ENCODE measurements around the gene TASL. TPM values are rescaled to one million over a fixed set of nuclear protein-coding genes. Genes with fewer than 3 reads are reported as not detected.
"Not testable (repeated sequence)": the region's sequence is repeated elsewhere in the genome, so short reads cannot be mapped to it uniquely, and the experiment has no call there.

TASL gene, protein sequence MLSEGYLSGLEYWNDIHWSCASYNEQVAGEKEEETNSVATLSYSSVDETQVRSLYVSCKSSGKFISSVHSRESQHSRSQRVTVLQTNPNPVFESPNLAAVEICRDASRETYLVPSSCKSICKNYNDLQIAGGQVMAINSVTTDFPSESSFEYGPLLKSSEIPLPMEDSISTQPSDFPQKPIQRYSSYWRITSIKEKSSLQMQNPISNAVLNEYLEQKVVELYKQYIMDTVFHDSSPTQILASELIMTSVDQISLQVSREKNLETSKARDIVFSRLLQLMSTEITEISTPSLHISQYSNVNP
- 1.9 TPM for total RNA-seq

DNA sequence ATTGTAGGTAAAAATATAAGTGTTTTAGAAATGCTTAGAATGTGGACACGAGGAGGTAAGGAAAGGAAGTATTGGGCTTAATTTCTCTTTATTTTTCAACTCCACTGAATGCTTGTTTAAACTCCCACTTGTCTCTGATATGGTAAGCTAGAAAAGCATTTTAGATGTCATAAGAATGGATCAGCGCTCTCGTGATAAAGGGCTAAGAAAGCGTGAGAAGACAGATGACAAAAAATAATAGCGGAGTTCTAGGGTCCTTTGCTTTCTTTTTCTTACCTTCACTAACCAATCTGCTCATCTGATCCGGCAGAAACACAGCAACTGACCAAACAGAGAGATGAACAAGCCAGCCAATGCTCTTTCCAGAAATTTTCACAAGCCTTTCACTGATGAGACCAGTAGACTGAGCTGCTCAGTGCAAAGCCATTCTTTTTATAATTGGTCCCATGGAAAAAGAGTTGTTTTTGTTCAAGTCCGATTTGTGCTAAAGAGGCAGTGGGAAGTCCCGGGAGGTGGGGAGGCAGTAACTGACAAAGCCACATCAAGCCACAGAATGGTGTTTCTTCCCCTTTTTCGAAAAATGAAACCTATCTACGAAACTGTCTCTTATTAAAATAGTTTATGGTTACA, at the start of gene TASL:
TASL (minus strand) TSS at position 405 of the 630 bp plus-strand sequence. CDS start 17,411 bp downstream, outside the sequence.
- DNase-seq: no peak

DNA sequence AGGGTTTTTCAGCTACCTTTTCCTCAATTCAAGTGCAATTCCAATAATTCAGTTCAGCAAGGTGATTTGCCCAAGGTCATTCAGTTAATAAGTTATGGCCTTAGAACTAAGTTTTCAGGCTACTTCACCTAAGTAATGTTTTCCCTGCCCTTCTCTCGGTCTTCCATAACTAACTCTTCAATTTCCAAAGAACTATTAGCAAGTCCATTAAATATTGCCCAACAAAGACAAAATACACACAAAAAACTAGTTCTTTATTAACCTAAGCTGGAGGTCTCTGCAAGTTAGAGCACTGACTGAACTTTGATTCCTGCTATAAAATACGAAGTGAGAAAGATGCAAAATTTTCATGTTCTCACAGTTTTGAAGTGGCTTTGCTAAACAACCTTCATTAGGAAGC, 48.8 kb upstream of the TASL start:
- DNase-seq: no peak

- DNase-seq: no peak
These were observed 44.8 kb upstream of the TASL start for GRCh38 chrX:30622361-30622760.

DNA sequence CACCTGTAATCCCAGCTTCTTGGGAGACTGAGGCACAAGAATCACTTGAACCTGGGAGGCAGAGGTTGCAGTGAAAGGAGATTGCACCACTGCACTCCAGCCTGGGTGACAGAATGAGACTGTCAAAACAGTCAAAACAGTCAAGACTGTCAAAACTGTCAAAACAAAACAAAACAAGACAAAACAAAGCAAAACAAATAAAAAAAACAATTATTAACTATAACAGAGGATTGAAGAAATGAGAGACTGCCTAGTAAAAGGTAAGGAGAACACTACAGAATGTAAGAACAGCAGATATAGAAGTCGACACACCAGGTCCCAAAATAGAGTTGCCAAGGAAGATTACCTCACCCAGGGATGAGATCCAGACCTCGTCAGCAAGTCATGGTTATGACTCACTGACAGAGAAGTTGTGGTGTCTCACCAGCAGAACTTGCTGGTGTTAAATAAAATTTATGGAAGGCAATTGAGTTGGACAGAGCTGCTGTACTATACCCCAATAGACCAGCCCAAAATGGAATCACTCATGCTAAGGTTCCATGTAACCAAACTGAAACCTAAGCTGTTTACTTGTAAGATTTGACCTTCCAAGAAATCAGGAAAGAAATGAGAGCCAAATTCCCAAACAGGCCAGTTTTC, 43.5 kb upstream of the TASL start:
- DNase-seq: peak; percentile 20

- DNase-seq: no peak
These were observed 42.6 kb upstream of the TASL start for GRCh38 chrX:30620125-30620524.

DNA sequence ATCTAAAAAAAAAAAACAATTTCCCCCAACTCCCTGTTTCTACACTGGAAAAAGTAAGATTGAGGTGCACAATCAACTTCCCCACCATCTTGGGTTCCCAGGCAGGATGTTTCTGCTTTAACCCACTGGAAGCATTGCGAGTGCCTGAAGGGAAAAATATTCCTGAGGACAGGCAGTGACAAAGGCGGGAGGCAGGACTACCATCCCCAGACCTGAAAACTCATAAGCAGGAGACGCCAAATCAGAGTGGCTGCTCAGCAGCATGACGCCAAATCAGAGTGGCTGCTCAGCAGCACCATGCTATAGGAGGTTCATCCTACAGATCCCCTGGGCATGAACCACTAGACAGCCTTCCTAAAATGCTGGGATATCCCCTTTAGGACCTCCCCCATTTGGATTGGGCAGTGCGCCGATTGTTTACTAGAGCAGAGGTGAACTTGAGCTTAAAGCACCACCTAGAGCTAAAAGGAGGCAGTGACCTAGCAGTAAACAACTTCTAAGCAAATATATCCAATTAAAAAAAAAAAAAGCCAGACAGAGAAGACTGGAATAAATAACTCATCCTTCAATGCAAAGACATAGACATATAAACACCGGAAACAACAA, 40.7 kb upstream of the TASL start:
- DNase-seq: no peak

- DNase-seq: no peak
These were observed 37.7 kb upstream of the TASL start for GRCh38 chrX:30615229-30615628.

DNA sequence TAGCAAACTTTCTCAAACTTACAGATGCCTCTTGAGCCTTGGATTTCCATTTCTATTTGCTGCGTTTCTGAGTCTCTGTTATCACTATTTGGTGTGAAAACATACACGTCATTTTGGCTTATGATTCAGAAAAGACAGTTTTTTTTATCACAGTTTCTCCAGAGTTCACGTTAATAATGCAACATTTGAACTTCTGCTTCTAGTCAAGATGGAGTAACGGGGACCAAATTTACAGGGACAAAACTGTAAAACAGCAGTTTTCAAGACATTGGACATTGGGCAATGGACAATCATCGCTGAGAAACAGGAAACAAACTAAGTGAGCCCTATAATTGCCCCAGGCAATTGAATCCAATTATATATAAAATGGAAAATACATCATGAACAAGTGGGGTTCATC, 36.2 kb upstream of the TASL start:
- no peak for DNase-seq

- no peak for DNase-seq
These were observed 34.7 kb upstream of the TASL start for GRCh38 chrX:30612250-30612655.

DNA sequence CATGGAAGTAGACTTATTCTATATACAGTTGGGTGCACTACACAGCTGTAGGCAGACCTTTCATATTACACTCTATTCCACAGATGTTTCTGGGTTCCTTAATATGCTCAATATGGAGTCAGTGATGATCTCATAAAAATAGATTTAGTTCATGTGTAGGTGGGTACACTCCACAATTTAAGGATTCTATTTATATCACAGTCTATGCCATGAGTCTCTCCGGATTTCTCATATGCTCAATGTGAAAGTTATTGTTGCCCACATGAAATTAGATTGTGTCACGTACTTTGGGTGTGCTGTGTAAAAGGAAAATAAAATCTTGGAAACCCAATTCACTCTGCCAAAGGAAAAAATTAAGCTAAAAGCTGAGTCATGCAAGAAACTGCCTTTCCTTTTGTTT, 32.5 kb upstream of the TASL start:
- no peak for DNase-seq

- DNase-seq: no peak
These were observed 29.6 kb upstream of the TASL start for GRCh38 chrX:30607155-30607554.

DNA sequence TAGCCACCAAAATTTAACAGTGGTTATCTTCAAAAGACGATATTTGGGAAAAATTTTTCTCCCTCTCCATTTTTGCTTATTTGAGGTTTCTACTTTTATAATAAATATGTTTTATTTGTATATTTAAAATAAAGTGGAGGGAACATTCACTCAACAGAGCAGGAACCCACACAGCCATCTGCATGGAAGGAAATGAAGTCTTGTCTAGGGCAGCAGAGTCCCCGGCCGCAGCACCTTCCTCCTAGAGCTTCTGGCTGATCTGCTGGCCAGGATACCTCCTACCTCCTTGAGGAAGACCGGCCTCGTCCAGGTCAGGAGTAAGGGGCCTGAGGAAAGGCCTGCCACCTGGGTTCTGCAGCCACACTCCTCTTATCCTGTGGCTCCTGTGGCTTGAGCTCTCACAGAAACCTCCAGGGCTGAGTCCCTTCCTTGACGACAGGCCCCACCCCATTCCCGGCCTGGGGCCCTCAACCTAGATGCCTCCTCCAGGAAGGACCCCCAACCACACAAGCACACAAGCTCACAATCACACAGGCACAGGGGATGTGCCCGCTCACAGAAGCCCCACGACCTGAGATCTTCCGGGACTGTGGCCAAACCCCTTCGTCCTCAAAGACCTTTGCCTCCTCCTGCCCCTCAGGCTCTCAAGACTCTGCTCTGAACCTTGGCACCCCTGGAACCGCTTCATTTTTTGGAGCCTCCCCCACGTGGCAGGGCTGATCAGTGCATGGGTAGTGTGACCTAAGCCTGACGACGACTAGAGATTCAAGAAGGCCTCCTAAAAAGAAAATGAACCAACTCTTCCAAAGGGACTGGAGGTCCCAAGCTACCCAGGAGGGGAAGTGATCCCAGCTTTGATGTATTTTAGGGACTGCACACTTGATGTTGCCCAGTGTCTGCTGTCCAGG, 23.0 kb upstream of the TASL start:
- DNase-seq: not testable (repeated sequence)

- no peak for DNase-seq
These were observed 19.8 kb upstream of the TASL start for GRCh38 chrX:30597216-30598012.

DNA sequence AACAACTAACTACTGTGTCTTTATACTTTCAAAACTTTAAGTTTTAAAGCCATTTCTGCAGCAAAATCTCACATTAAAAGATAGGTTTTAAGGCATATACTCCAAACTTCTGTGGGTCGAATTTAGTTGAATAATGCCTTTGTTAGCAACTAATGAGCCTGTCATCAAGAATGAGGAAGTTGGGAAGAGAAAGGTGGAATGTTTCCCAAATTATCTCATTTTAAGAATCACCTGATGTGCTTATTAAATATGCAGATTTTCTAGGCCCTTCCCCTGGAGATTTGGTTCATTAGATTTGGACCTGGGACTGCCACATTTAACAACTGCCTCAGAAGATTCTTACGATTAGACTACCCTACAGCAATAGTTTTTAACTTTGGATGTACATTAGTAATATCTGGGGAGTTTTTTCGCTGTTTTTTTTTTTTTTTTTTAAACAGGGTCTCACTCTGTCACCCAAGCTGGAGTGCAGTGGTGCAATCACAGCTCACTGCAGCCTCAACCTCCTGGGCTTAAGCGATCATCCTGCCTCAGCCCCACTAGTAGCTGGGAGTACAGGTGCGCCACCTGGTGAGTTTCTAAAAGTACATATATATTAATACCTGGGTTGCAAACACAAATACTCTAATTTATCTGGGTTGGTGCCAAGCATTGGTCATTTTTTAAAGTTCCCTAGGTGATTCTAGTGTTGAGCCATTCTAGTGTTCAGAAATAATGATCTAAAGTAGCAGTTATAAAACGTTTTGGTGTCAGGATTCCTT, 16.1 kb upstream of the TASL start:
- DNase-seq: no peak

- no peak for DNase-seq
These were observed 15.3 kb upstream of the TASL start for GRCh38 chrX:30592831-30593230.

- DNase-seq: no peak
These were observed 12.8 kb upstream of the TASL start for GRCh38 chrX:30590368-30590767.

GRCh38 chrX:30589146-30589888, 11.8 kb upstream of the TASL start:
- DNase-seq: no peak

DNA sequence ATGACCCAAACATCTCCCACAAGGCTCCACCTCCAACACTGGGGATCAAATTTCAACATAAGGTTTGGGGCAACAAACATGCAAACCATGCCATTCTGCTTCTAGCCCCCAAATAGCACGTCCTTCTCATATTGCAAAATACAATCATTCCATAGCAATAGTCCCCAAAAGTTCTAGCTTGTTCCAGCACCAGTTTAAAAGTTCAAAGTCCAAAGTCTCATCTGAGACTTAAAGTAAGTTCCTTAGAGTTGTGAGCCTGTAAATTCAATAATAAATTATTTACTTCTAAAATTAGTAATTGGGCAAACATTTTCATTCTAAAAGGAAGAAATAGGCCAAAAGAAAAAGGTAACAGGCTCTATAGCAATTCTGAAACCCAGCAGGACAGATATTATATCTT, 8.9 kb upstream of the TASL start:
- DNase-seq: no peak

DNA sequence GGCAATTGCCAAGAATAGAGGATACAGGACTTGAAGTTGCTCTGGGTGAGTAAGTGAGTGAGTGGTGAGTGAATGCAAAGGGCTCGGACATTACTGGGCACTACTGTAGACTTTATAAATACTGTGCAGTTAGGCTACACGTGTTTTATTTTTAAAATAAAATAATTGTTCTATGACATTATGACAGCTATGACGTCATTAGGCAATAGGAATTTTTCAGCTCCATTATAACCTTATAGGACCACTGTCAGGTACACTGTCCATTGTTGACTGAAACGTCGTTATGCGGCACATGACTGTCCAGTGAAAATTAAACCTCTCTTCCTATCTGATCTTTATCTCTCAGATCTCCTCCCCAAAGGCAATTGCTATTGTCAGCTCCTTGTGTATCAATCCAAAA, 5.1 kb upstream of the TASL start:
- no peak for DNase-seq

DNA sequence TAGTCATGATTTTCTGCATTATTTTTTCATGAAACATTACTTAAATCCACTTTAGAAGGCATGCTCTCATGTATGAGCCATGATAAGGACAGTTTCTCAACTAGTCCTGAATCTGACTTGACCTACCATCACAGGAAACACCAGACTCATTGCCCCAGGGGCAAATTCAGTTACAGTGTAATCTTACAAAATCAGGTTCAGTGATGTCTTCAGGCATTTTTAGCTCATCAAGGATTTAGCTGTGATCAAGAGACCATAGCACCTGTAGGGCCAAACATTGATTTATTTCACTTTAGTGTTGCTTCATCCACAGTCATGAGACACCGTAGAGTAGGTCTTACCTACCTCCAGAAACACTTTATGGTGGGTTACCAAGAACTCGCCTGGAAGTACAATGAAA, 3.1 kb upstream of the TASL start:
- DNase-seq: no peak

Measured in skin of body (tissue), 2 donors.